GM19043 (cell line): ENCODE data around the gene SCYL2.

Source experiments
- ATAC-seq: cut with Tn5 transposase; IDR thresholded peaks from one replicate; pipeline ENCODE4 v1.9.1; 2021; ENCODE audit warnings: low read depth; ENCODE audit not compliant: unreplicated experiment

The SCYL2 gene

GRCh38 chr12:100365411-100365810 is 98.4 kb downstream of the SCYL2 start:
- ATAC-seq = no peak

- ATAC-seq = no peak
Measured at GRCh38 chr12:100368066-100368465, 101.1 kb downstream of the SCYL2 start.

- no peak for ATAC-seq
Measured at GRCh38 chr12:100371146-100371545, 104.2 kb downstream of the SCYL2 start.

- ATAC-seq = no peak
Measured at GRCh38 chr12:100372853-100373640, 106.1 kb downstream of the SCYL2 start.

GRCh38 chr12:100375038-100375735 is 108.2 kb downstream of the SCYL2 start:
- no peak for ATAC-seq

- no peak for ATAC-seq
Measured at GRCh38 chr12:100376161-100376560, 109.2 kb downstream of the SCYL2 start.

- no peak for ATAC-seq
Measured at GRCh38 chr12:100381379-100381778, 114.4 kb downstream of the SCYL2 start.

- no peak for ATAC-seq
Measured at GRCh38 chr12:100382338-100382737, 115.4 kb downstream of the SCYL2 start.

- ATAC-seq = no peak
Measured at GRCh38 chr12:100383586-100384558, 116.9 kb downstream of the SCYL2 start.

- no peak for ATAC-seq
Measured at GRCh38 chr12:100384559-100384935, 117.6 kb downstream of the SCYL2 start.

GRCh38 chr12:100388382-100388781 is 121.4 kb downstream of the SCYL2 start:
- no peak for ATAC-seq
